SK-N-SH (cell line): ENCODE results near the gene DECR2. TPM values are rescaled to one million over a fixed set of nuclear protein-coding genes. Genes with fewer than 3 reads are reported as not detected.

Experiments used
- CTCF ChIA-PET: fragments of 300-600, 350-600 bp; formaldehyde crosslinking; extraction: SDS; loops from one replicate; lab custom pipeline; 2021; lab: Yijun Ruan, JAX
- POLR2A ChIA-PET: fragments of 350-600 bp; sonication (Branson Sonifier 250); formaldehyde crosslinking; extraction: SDS; loops from one replicate; lab custom pipeline; 2020; ENCODE audit warnings: antibody characterized with exemption, inconsistent platforms; lab: Yijun Ruan, JAX
- DNase-seq: peaks from one replicate; pipeline ENCODE4 v3.0.0; 2012
- H2AFZ ChIP-seq: fragments of 200-600 bp; sonication (generic); 2 replicates; pipeline ENCODE4 v1.8.1; 2016; ENCODE audit warnings: antibody characterized with exemption, mild to moderate bottlenecking, low read depth
- H3F3A ChIP-seq: fragments of 200-600 bp; sonication (generic); replicated peaks from 2 replicates; pipeline ENCODE3; 2016; ENCODE audit warnings: antibody characterized with exemption, mild to moderate bottlenecking; ENCODE audit not compliant: insufficient read depth
- H3K27ac ChIP-seq, 2 experiments: fragments of 200-500 bp in 1 of 2; fragments of 200-600 bp in 1 of 2; sonication (Bioruptor generic) in 1 of 2; sonication (generic), shearing (Covaris generic) in 1 of 2; 2 replicates each; pipeline versions ENCODE4 v1.5.1 to v1.6.1; 2014 to 2016; ENCODE audit warnings: low read depth in 2 of 2, inconsistent platforms in 1 of 2, low read length in 1 of 2, mild to moderate bottlenecking in 1 of 2, mixed read lengths in 1 of 2
- H3K27me3 ChIP-seq: fragments of 200-600 bp; sonication (generic), shearing (Covaris generic); 2 replicates; pipeline ENCODE4 v1.6.1; 2016; ENCODE audit warnings: mixed run types; ENCODE audit not compliant: insufficient read depth
- H3K36me3 ChIP-seq, 2 experiments: fragments of 200-500 bp in 1 of 2; fragments of 200-600 bp in 1 of 2; sonication (Bioruptor generic) in 1 of 2; sonication (generic) in 1 of 2; replicated peaks in 1 of 2; 2 replicates each; pipeline versions ENCODE3 to v1.5.1; 2014 to 2016; ENCODE audit warnings: low read length in 1 of 2, mild to moderate bottlenecking in 1 of 2; ENCODE audit not compliant: insufficient read depth in 2 of 2, control insufficient read depth in 1 of 2
- H3K4me1 ChIP-seq, 2 experiments: fragments of 200-500 bp in 1 of 2; fragments of 200-600 bp in 1 of 2; sonication (Bioruptor generic) in 1 of 2; sonication (generic), shearing (Covaris generic) in 1 of 2; 2 replicates each; pipeline versions ENCODE4 v1.5.1 to v1.6.1; 2014 to 2016; ENCODE audit warnings: low read depth in 1 of 2, low read length in 1 of 2, mixed run types in 1 of 2; ENCODE audit not compliant: insufficient read depth in 2 of 2, control insufficient read depth in 1 of 2
- H3K4me2 ChIP-seq: fragments of 200-600 bp; sonication (generic), shearing (Covaris generic); 2 replicates; pipeline ENCODE4 v1.6.1; 2017; ENCODE audit warnings: mixed run types
- H3K4me3 ChIP-seq, 2 experiments: fragments of 200-500 bp in 1 of 2; fragments of 200-600 bp in 1 of 2; sonication (Bioruptor generic) in 1 of 2; sonication (generic), shearing (Covaris generic) in 1 of 2; 2 replicates each; pipeline versions ENCODE4 v1.5.1 to v1.8.1; 2014 to 2016; ENCODE audit warnings: low read depth in 2 of 2, inconsistent platforms in 1 of 2, low read length in 1 of 2, mild to moderate bottlenecking in 1 of 2, mixed read lengths in 1 of 2, moderate library complexity in 1 of 2
- H3K79me2 ChIP-seq: fragments of 200-600 bp; sonication (generic); 2 replicates; pipeline ENCODE4 v1.8.1; 2017; ENCODE audit warnings: mild to moderate bottlenecking; ENCODE audit not compliant: insufficient read depth
- H3K9ac ChIP-seq: fragments of 200-600 bp; sonication (generic); 2 replicates; pipeline ENCODE4 v1.6.1; 2017; ENCODE audit warnings: mixed run types
- H3K9me2 ChIP-seq: fragments of 200-600 bp; sonication (generic); 2 replicates; pipeline ENCODE4 v1.6.1; 2017; ENCODE audit warnings: mixed run types
- H3K9me3 ChIP-seq: fragments of 200-600 bp; sonication (generic); 2 replicates; pipeline ENCODE4 v1.6.1; 2017; ENCODE audit warnings: mixed run types, mild to moderate bottlenecking, moderate library complexity
- H4K20me1 ChIP-seq: fragments of 200-600 bp; sonication (generic); 2 replicates; pipeline ENCODE4 v1.6.1; 2017; ENCODE audit warnings: mild to moderate bottlenecking, mixed run types; ENCODE audit not compliant: insufficient read depth
- ELF1 ChIP-seq: IDR thresholded peaks from 2 replicates; pipeline ENCODE4 v1.4.0; 2012
- EP300 ChIP-seq, 2 experiments: IDR thresholded peaks; 2 replicates each; pipeline versions ENCODE4 v1.4.0 to v1.6.1; 2012; ENCODE audit warnings: borderline replicate concordance in 1 of 2, low read depth in 1 of 2, low read length in 1 of 2
- FOSL2 ChIP-seq: IDR thresholded peaks from 2 replicates; pipeline ENCODE4 v1.4.0; 2012; ENCODE audit warnings: low read depth, mild to moderate bottlenecking, moderate library complexity, borderline replicate concordance
- FOXM1 ChIP-seq: IDR thresholded peaks from 2 replicates; pipeline ENCODE4 v1.4.0; 2012; ENCODE audit warnings: low read depth, mild to moderate bottlenecking
- GATA2 ChIP-seq: sonication (generic); formaldehyde crosslinking; IDR thresholded peaks from 2 replicates; pipeline ENCODE4 v1.5.0; 2020; ENCODE audit warnings: mild to moderate bottlenecking, missing genetic modification reagents
- IRF3 ChIP-seq: fragments of 150-350 bp; IDR thresholded peaks from 2 replicates; pipeline ENCODE4 v1.6.1; 2016; ENCODE audit warnings: mild to moderate bottlenecking, low read depth, low read length
- MAX ChIP-seq: IDR thresholded peaks from 2 replicates; pipeline ENCODE4 v1.4.0; 2012; ENCODE audit warnings: low read depth
- MXI1 ChIP-seq: IDR thresholded peaks from 2 replicates; pipeline ENCODE4 v1.6.1; 2012; ENCODE audit warnings: mild to moderate bottlenecking, low read depth, low read length, improper control_type of control experiment
- NFIC ChIP-seq: IDR thresholded peaks from 2 replicates; pipeline ENCODE4 v1.4.0; 2012; ENCODE audit warnings: borderline replicate concordance
- RCOR1 ChIP-seq: fragments of 150-350 bp; IDR thresholded peaks from 2 replicates; pipeline ENCODE4 v1.6.1; 2017; ENCODE audit warnings: antibody characterized with exemption, low read length
- REST ChIP-seq: IDR thresholded peaks from 2 replicates; pipeline ENCODE4 v1.6.1; 2012; ENCODE audit warnings: mild to moderate bottlenecking, low read depth, low read length, moderate library complexity
- SMC3 ChIP-seq: IDR thresholded peaks from 2 replicates; pipeline ENCODE4 v1.6.1; 2012; ENCODE audit warnings: low read depth, low read length, improper control_type of control experiment
- ZBTB33 ChIP-seq: IDR thresholded peaks from 2 replicates; pipeline ENCODE4 v1.4.0; 2012; ENCODE audit warnings: low read depth, borderline replicate concordance
- WGBS: methylation state at CpG from one replicate; pipeline ENCODE4 v1.1.6; 2017; ENCODE audit warnings: low lambda C conversion rate; 5-methylcytosine and 5-hydroxymethylcytosine counted together
- polyA plus RNA-seq, 3 experiments: library from polyadenylated mRNA; depleted of rRNA; stranded (reverse); fragments of >200 nt; gene quantifications; 2 replicates each; pipeline ENCODE4 v1.2.3, GENCODE V29; 2012

The DECR2 gene
- polyA plus RNA-seq, 1 of the 3 experiments (the other 2 are of a cell fraction), result 53.0 TPM

DNA sequence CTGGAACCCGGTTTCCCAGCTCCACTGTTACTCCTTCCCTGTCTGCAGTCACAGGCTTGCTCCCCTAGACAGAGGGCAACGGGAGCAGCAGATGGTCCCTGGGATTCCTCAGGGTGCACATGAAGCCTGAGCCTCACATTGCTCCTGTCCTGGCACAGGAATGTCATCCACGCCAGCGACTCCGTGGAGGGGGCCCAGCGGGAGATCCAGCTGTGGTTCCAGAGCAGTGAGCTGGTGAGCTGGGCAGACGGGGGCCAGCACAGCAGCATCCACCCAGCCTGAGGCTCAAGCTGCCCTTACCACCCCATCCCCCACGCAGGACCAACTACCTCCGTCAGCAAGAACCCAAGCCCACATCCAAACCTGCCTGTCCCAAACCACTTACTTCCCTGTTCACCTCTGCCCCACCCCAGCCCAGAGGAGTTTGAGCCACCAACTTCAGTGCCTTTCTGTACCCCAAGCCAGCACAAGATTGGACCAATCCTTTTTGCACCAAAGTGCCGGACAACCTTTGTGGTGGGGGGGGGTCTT lies 1.6 kb upstream of the DECR2 start (continued):
- no peak for TF ChIP-seq ZBTB33
- no peak for TF ChIP-seq GATA2 (CRISPR knock-in tag)
- TF ChIP-seq, all 33 proteins: peak for 0

DNA sequence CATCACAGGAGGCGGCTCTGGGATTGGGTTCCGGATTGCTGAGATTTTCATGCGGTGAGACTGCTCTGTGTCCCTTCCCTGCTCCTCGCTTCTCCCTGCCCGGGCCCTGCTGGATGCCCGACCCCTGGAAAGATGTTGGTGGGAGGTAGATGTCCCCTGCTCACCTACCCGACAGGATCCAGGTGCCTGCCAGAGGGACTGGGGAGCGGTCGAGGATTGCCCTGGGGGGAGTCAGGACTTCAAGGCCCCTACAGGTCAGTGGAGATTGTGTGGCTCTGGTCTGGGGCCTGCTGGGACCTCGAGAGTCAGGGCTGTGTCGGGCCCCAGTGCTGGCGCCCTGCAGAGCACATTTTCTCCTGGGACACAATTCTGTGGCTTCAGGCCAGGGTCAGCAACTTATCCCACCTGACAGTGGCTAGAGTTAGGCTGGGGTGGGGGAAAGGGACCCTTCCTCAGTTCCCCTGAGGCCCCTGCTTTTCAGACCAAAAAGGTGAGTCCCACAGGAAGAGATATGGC lies 3.3 kb downstream of the DECR2 start:
- no peak for TF ChIP-seq EP300 (IDR thresholded peaks at IDR 0.05; ENCODE audit: borderline replicate concordance in 1 of 2, low read depth in 1 of 2, low read length in 1 of 2)
- no peak for TF ChIP-seq SMC3
- no peak for TF ChIP-seq REST
- TF ChIP-seq NFIC, result no peak
- no peak for TF ChIP-seq FOSL2
- TF ChIP-seq MAX, result no peak
- TF ChIP-seq RCOR1, result no peak
- no peak for TF ChIP-seq MXI1
- no peak for TF ChIP-seq ELF1
- TF ChIP-seq FOXM1, result no peak
- TF ChIP-seq GATA2 (CRISPR knock-in tag), result no peak
- no peak for TF ChIP-seq IRF3
- TF ChIP-seq, all 33 proteins: peak for 0

More for the DNA sequence above, 3.3 kb downstream of the DECR2 start:
- Histone ChIP-seq H3F3A (peaks cover 21% of the 10 kb centered on the region), H3K9ac (no peak overlapping the region), H3K9me2 (no peaks in the 10 kb centered on the region), H3K27me3 (no peaks in the 10 kb centered on the region), H3K36me3 (peaks cover 0 to 4% of the 10 kb centered on the region in 2 experiments), H3K9me3 (no peaks in the 10 kb centered on the region), H4K20me1 (no peaks in the 10 kb centered on the region), H3K27ac (no peak overlapping the region), H3K4me2 (no peak overlapping the region), H3K4me3 (no peak overlapping the region), H3K79me2 (peaks cover 14% of the 10 kb centered on the region), H2AFZ (no peak overlapping the region), H3K4me1 (peaks cover 0 to 6% of the 10 kb centered on the region in 2 experiments; a peak in 1 of 4 replicates)
- no peak for DNase-seq
- CTCF ChIA-PET, result interaction anchor here (0.6 to 1.2 kb wide), 2 partner anchors 19 kb away, joined by 3 read pairs; no protein-coding TSS in a partner anchor
- 94% methylated on average over 9 of the region's 12 CpGs for WGBS
- POLR2A ChIA-PET, result no interaction called here
